A549 (cell line): ENCODE measurements around the gene RMND5A.

Source experiments
- CBX8 ChIP-seq: fragments of 200-600 bp; sonication (generic); IDR thresholded peaks from 2 replicates; pipeline ENCODE4 v1.6.1; 2016
- CEBPB ChIP-seq, 2 experiments: fragments of >200 bp in 1 of 2; sonication (Bioruptor Twin) in 1 of 2; formaldehyde crosslinking in 1 of 2; IDR thresholded peaks; 2 replicates each; pipeline ENCODE4 v1.6.1; 2012 to 2016
- CHD2 ChIP-seq: fragments of 150-350 bp; IDR thresholded peaks from 2 replicates; pipeline ENCODE4 v1.6.1; 2014; ENCODE audit warnings: low read length; ENCODE audit not compliant: partially characterized antibody
- EP300 ChIP-seq, 2 experiments: fragments of >200 bp; sonication (Bioruptor Twin); formaldehyde crosslinking; IDR thresholded peaks; 2 replicates in 1 of 2; 3 replicates in 1 of 2; pipeline ENCODE4 v1.6.1; 2016 to 2017
- KDM1A ChIP-seq: fragments of 200-600 bp; sonication (generic); IDR thresholded peaks from 2 replicates; pipeline ENCODE4 v1.6.1; 2016; ENCODE audit warnings: low read depth, mild to moderate bottlenecking
- MAX ChIP-seq: IDR thresholded peaks from 2 replicates; pipeline ENCODE4 v1.6.1; 2012
- POLR2A ChIP-seq: IDR thresholded peaks from 2 replicates; pipeline ENCODE4 v1.6.1; 2012; ENCODE audit warnings: mild to moderate bottlenecking, low read length
- RAD21 ChIP-seq, 2 experiments: fragments of >200 bp in 1 of 2; sonication (Bioruptor Twin) in 1 of 2; formaldehyde crosslinking in 1 of 2; IDR thresholded peaks in 1 of 2; conservative IDR thresholded peaks in 1 of 2; 2 replicates in 1 of 2; 3 replicates in 1 of 2; pipeline ENCODE4 v1.6.1; 2012 to 2018; ENCODE audit warnings: inconsistent platforms in 1 of 2
- RFX5 ChIP-seq: fragments of 450-650 bp; IDR thresholded peaks from 2 replicates; pipeline ENCODE4 v1.7.1; 2014; ENCODE audit warnings: antibody characterized with exemption, mild to moderate bottlenecking, moderate library complexity
- SMC3 ChIP-seq: fragments of >200 bp; sonication (Bioruptor Twin); formaldehyde crosslinking; IDR thresholded peaks from 3 replicates; pipeline ENCODE4 v1.6.1; 2018; ENCODE audit warnings: inconsistent platforms
- ZNF302 ChIP-seq: fragments of 250-450 bp; sonication (Bioruptor Pico); IDR thresholded peaks from 2 replicates; pipeline ENCODE4 v1.9.0; 2021; ENCODE audit warnings: inconsistent platforms, mild to moderate bottlenecking, moderate library complexity
- TF ChIP-seq, protein P1 (sequence below): fragments of >200 bp; sonication (Bioruptor Twin); formaldehyde crosslinking; IDR thresholded peaks from 3 replicates; pipeline ENCODE4 v1.5.1; 2016

DNA sequence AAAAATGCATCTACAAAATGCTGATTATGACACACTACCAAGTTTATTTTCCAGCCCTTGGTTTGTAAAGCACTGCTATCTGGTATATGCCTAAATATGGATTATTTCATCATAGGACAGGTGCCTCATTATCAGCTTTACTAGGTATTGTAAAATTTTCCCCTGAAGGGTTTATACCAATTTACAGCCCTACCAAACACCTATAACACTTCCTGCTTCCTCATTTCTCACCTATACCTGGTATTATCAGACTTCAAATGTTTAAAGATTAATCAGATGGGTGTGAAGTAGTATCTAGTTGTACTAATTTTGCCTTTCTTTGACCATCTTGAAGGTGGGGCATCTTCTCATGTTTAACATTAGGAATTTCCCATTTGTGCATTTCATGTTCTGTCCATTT, 26.8 kb downstream of the RMND5A start:
- TF ChIP-seq CEBPB (IDR thresholded peaks at IDR 0.05): no peak
- TF ChIP-seq KDM1A: no peak
- TF ChIP-seq, protein P1, sequence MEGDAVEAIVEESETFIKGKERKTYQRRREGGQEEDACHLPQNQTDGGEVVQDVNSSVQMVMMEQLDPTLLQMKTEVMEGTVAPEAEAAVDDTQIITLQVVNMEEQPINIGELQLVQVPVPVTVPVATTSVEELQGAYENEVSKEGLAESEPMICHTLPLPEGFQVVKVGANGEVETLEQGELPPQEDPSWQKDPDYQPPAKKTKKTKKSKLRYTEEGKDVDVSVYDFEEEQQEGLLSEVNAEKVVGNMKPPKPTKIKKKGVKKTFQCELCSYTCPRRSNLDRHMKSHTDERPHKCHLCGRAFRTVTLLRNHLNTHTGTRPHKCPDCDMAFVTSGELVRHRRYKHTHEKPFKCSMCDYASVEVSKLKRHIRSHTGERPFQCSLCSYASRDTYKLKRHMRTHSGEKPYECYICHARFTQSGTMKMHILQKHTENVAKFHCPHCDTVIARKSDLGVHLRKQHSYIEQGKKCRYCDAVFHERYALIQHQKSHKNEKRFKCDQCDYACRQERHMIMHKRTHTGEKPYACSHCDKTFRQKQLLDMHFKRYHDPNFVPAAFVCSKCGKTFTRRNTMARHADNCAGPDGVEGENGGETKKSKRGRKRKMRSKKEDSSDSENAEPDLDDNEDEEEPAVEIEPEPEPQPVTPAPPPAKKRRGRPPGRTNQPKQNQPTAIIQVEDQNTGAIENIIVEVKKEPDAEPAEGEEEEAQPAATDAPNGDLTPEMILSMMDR: no peak
- no peak for TF ChIP-seq POLR2A
- TF ChIP-seq SMC3: no peak
- TF ChIP-seq RFX5: no peak
- TF ChIP-seq ZNF302 (CRISPR knock-in tag): no peak
- no peak for TF ChIP-seq EP300 (IDR thresholded peaks at IDR 0.05)
- no peak for TF ChIP-seq CBX8
- no peak for TF ChIP-seq RAD21 (conservative IDR thresholded peaks at IDR 0.05 in 1 of 2, IDR thresholded peaks at IDR 0.05 in 1 of 2)
- no peak for TF ChIP-seq CHD2
- TF ChIP-seq MAX: no peak
